ENCODE results near the gene IRF2BPL. TPM values are rescaled to one million over a fixed set of nuclear protein-coding genes. Genes with fewer than 3 reads are reported as not detected.

The IRF2BPL gene
- total and polyA plus RNA-seq, 2 donors from 2014 or later = 15.7 to 97.1 TPM

GRCh38 chr14:77066578-77067172, 38.2 kb upstream of the IRF2BPL start:
- H3K27ac ChIP-seq (ENCODE audit: low read depth in 2 of 2, low read length in 2 of 2) = no peak overlapping the region
- H3K9me3 ChIP-seq (ENCODE audit: control insufficient read depth in 2 of 3, insufficient read depth in 1 of 3, low read length in 3 of 3) = no peaks in the 10 kb centered on the region
- no peak for TF ChIP-seq CTCF (IDR thresholded peaks at IDR 0.05; ENCODE audit: borderline replicate concordance, extremely low read depth, insufficient read depth)
- no peak for FAIRE-seq
- peak in 1 of 5 donors; percentile 60 for DNase-seq
- intact Hi-C loops (cut with DNase I) = loop anchor here (5.0 to 10.0 kb wide), 2 partner anchors 154 to 192 kb away; no protein-coding TSS in a partner anchor
- H3K27me3 ChIP-seq (ENCODE audit: control insufficient read depth, insufficient read depth, low read length) = no peaks in the 10 kb centered on the region
- peaks cover 0 to 10% (median 10%) of the 10 kb centered on the region in 3 donors for H3K4me1 ChIP-seq (ENCODE audit: control insufficient read depth in 2 of 3, insufficient read depth in 2 of 3, low read depth in 1 of 3, low read length in 3 of 3)
- no peaks in the 10 kb centered on the region for H3K36me3 ChIP-seq (ENCODE audit: control insufficient read depth in 2 of 3, insufficient read depth in 3 of 3, low read length in 3 of 3)
- H3K9ac ChIP-seq (ENCODE audit: low read length in 3 of 3) = no peak overlapping the region
- no peak overlapping the region for H3K4me3 ChIP-seq (ENCODE audit: low read length in 3 of 3)

GRCh38 chr14:77065851-77066577, 37.5 kb upstream of the IRF2BPL start:
- intact Hi-C loops (cut with DNase I) = loop anchor here (5.0 to 10.0 kb wide), 2 partner anchors 154 to 191 kb away; no protein-coding TSS in a partner anchor

GRCh38 chr14:77064521-77065178, 36.1 kb upstream of the IRF2BPL start:
- FAIRE-seq (no peak), DNase-seq (no peak)
- intact Hi-C loops (cut with DNase I) = loop anchor here (5.0 to 10.0 kb wide), 2 partner anchors 152 to 190 kb away; no protein-coding TSS in a partner anchor
- Histone ChIP-seq H3K27me3 (ENCODE audit: control insufficient read depth, insufficient read depth, low read length) (no peaks in the 10 kb centered on the region), H3K9ac (ENCODE audit: low read length in 3 of 3) (no peak overlapping the region), H3K27ac (ENCODE audit: low read depth in 2 of 2, low read length in 2 of 2) (no peak overlapping the region), H3K36me3 (ENCODE audit: control insufficient read depth in 2 of 3, insufficient read depth in 3 of 3, low read length in 3 of 3) (no peaks in the 10 kb centered on the region), H3K4me1 (ENCODE audit: control insufficient read depth in 2 of 3, insufficient read depth in 2 of 3, low read depth in 1 of 3, low read length in 3 of 3) (peaks cover 0 to 9% (median 7%) of the 10 kb centered on the region in 3 donors), H3K4me3 (ENCODE audit: low read length in 3 of 3) (no peak overlapping the region), H3K9me3 (ENCODE audit: control insufficient read depth in 2 of 3, insufficient read depth in 1 of 3, low read length in 3 of 3) (no peaks in the 10 kb centered on the region)
- no peak for TF ChIP-seq CTCF (IDR thresholded peaks at IDR 0.05; ENCODE audit: borderline replicate concordance, extremely low read depth, insufficient read depth)

More at GRCh38 chr14:77065851-77066577, 37.5 kb upstream of the IRF2BPL start:
- Histone ChIP-seq H3K4me3 (ENCODE audit: low read length in 3 of 3) (no peak overlapping the region), H3K36me3 (ENCODE audit: control insufficient read depth in 2 of 3, insufficient read depth in 3 of 3, low read length in 3 of 3) (no peaks in the 10 kb centered on the region), H3K9ac (ENCODE audit: low read length in 3 of 3) (no peak overlapping the region), H3K27me3 (ENCODE audit: control insufficient read depth, insufficient read depth, low read length) (no peaks in the 10 kb centered on the region), H3K9me3 (ENCODE audit: control insufficient read depth in 2 of 3, insufficient read depth in 1 of 3, low read length in 3 of 3) (no peaks in the 10 kb centered on the region), H3K27ac (ENCODE audit: low read depth in 2 of 2, low read length in 2 of 2) (no peak overlapping the region), H3K4me1 (ENCODE audit: control insufficient read depth in 2 of 3, insufficient read depth in 2 of 3, low read depth in 1 of 3, low read length in 3 of 3) (peaks cover 0 to 10% (median 10%) of the 10 kb centered on the region in 3 donors)
- FAIRE-seq = no peak
- no peak for TF ChIP-seq CTCF (IDR thresholded peaks at IDR 0.05; ENCODE audit: borderline replicate concordance, extremely low read depth, insufficient read depth)
- DNase-seq = no peak

Data from kidney (tissue), 14 donors.